Keratinocyte (primary cell): Measurements from ENCODE around the gene BCAR3.

Experiments
- CTCF ChIP-seq, 3 experiments: IDR thresholded peaks in 1 of 3; conservative IDR thresholded peaks in 1 of 3; optimal IDR thresholded peaks in 1 of 3; 2 replicates in 2 of 3; 3 replicates in 1 of 3; pipeline versions ENCODE3 to v1.5.1; 2011; ENCODE audit warnings: low read length in 3 of 3, mild to moderate bottlenecking in 3 of 3, moderate library complexity in 2 of 3, control low read depth in 1 of 3, inconsistent platforms in 1 of 3; ENCODE audit not compliant: insufficient read depth in 2 of 3; ENCODE audit errors: extremely low read depth in 1 of 3
- EZH2 ChIP-seq: IDR thresholded peaks from one replicate; pipeline ENCODE4 v1.6.1; 2012; ENCODE audit warnings: inconsistent platforms, mild to moderate bottlenecking, low read length, moderate library complexity

GRCh38 chr1:93522721-93523120, 158.9 kb downstream of the BCAR3 start:
- TF ChIP-seq CTCF (optimal IDR thresholded peaks at IDR 0.05 in 1 of 3, IDR thresholded peaks at IDR 0.05 in 1 of 3, conservative IDR thresholded peaks at IDR 0.05 in 1 of 3; ENCODE audit: extremely low read depth in 1 of 3, insufficient read depth in 2 of 3, low read length in 3 of 3) (no peak), EZH2 (no peak)
